Loucy (cell line): Measurements from ENCODE around the gene NLGN2.

Experiments
- CTCF ChIP-seq: fragments of 200-600 bp; sonication (generic); conservative IDR thresholded peaks from 2 replicates; pipeline ENCODE4 v1.5.1; 2014; ENCODE audit warnings: mild to moderate bottlenecking, antibody characterized with exemption, low read length
- EZH2phosphoT487 ChIP-seq: fragments of 200-600 bp; IDR thresholded peaks from 2 replicates; pipeline ENCODE4 v1.6.1; 2018; ENCODE audit warnings: antibody characterized with exemption, mild to moderate bottlenecking, moderate library complexity, borderline replicate concordance

GRCh38 chr17:7441266-7441665, 33.6 kb downstream of the NLGN2 start:
- TF ChIP-seq CTCF (no peak), EZH2phosphoT487 (no peak)
